Erythroblast (primary cell): ENCODE results near the gene ERCC3.

Experiments used
- GATA1 ChIP-seq: IDR thresholded peaks from 2 replicates; pipeline ENCODE4 v1.6.1; 2011; ENCODE audit warnings: low read depth, mild to moderate bottlenecking, control low read depth, low read length, moderate library complexity
- POLR2A ChIP-seq: IDR thresholded peaks from 2 replicates; pipeline ENCODE4 v1.6.1; 2011; ENCODE audit warnings: mild to moderate bottlenecking, low read length

DNA sequence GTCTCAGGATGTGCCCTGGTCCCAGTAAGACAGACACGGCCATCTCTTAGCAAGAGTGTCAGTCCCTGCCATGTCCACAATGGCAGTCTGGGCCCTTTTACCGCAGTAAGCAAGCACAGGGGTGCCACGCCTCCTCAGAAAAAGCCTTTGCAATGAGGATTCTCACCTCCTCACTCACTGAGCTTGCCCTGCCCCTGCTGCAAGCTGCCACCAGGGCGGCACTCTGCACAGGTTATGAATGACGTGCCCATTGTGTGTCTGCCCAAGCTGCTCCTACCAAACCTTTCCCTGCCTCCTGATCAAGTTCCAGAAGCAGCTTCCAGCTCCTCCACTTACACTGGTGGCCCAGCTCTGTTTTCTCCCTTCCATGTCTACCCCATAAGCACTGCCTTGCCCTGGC lies 23.3 kb downstream of the ERCC3 start:
- TF ChIP-seq POLR2A, result no peak
- no peak for TF ChIP-seq GATA1
